SK-N-SH (cell line): ENCODE measurements around the gene MAPK8IP3. TPM values are rescaled to one million over a fixed set of nuclear protein-coding genes. Genes with fewer than 3 reads are reported as not detected.

Experiments used
- CTCF ChIA-PET: fragments of 300-600, 350-600 bp; formaldehyde crosslinking; extraction: SDS; loops from one replicate; lab custom pipeline; 2021; lab: Yijun Ruan, JAX
- POLR2A ChIA-PET: fragments of 350-600 bp; sonication (Branson Sonifier 250); formaldehyde crosslinking; extraction: SDS; loops from one replicate; lab custom pipeline; 2020; ENCODE audit warnings: antibody characterized with exemption, inconsistent platforms; lab: Yijun Ruan, JAX
- DNase-seq: peaks from one replicate; pipeline ENCODE4 v3.0.0; 2012
- H2AFZ ChIP-seq: fragments of 200-600 bp; sonication (generic); 2 replicates; pipeline ENCODE4 v1.8.1; 2016; ENCODE audit warnings: antibody characterized with exemption, mild to moderate bottlenecking, low read depth
- H3F3A ChIP-seq: fragments of 200-600 bp; sonication (generic); replicated peaks from 2 replicates; pipeline ENCODE3; 2016; ENCODE audit warnings: antibody characterized with exemption, mild to moderate bottlenecking; ENCODE audit not compliant: insufficient read depth
- H3K27ac ChIP-seq, 2 experiments: fragments of 200-500 bp in 1 of 2; fragments of 200-600 bp in 1 of 2; sonication (Bioruptor generic) in 1 of 2; sonication (generic), shearing (Covaris generic) in 1 of 2; 2 replicates each; pipeline versions ENCODE4 v1.5.1 to v1.6.1; 2014 to 2016; ENCODE audit warnings: low read depth in 2 of 2, inconsistent platforms in 1 of 2, low read length in 1 of 2, mild to moderate bottlenecking in 1 of 2, mixed read lengths in 1 of 2
- H3K27me3 ChIP-seq: fragments of 200-600 bp; sonication (generic), shearing (Covaris generic); 2 replicates; pipeline ENCODE4 v1.6.1; 2016; ENCODE audit warnings: mixed run types; ENCODE audit not compliant: insufficient read depth
- H3K36me3 ChIP-seq, 2 experiments: fragments of 200-500 bp in 1 of 2; fragments of 200-600 bp in 1 of 2; sonication (Bioruptor generic) in 1 of 2; sonication (generic) in 1 of 2; replicated peaks in 1 of 2; 2 replicates each; pipeline versions ENCODE3 to v1.5.1; 2014 to 2016; ENCODE audit warnings: low read length in 1 of 2, mild to moderate bottlenecking in 1 of 2; ENCODE audit not compliant: insufficient read depth in 2 of 2, control insufficient read depth in 1 of 2
- H3K4me1 ChIP-seq, 2 experiments: fragments of 200-500 bp in 1 of 2; fragments of 200-600 bp in 1 of 2; sonication (Bioruptor generic) in 1 of 2; sonication (generic), shearing (Covaris generic) in 1 of 2; 2 replicates each; pipeline versions ENCODE4 v1.5.1 to v1.6.1; 2014 to 2016; ENCODE audit warnings: low read depth in 1 of 2, low read length in 1 of 2, mixed run types in 1 of 2; ENCODE audit not compliant: insufficient read depth in 2 of 2, control insufficient read depth in 1 of 2
- H3K4me2 ChIP-seq: fragments of 200-600 bp; sonication (generic), shearing (Covaris generic); 2 replicates; pipeline ENCODE4 v1.6.1; 2017; ENCODE audit warnings: mixed run types
- H3K4me3 ChIP-seq, 2 experiments: fragments of 200-500 bp in 1 of 2; fragments of 200-600 bp in 1 of 2; sonication (Bioruptor generic) in 1 of 2; sonication (generic), shearing (Covaris generic) in 1 of 2; 2 replicates each; pipeline versions ENCODE4 v1.5.1 to v1.8.1; 2014 to 2016; ENCODE audit warnings: low read depth in 2 of 2, inconsistent platforms in 1 of 2, low read length in 1 of 2, mild to moderate bottlenecking in 1 of 2, mixed read lengths in 1 of 2, moderate library complexity in 1 of 2
- H3K79me2 ChIP-seq: fragments of 200-600 bp; sonication (generic); 2 replicates; pipeline ENCODE4 v1.8.1; 2017; ENCODE audit warnings: mild to moderate bottlenecking; ENCODE audit not compliant: insufficient read depth
- H3K9ac ChIP-seq: fragments of 200-600 bp; sonication (generic); 2 replicates; pipeline ENCODE4 v1.6.1; 2017; ENCODE audit warnings: mixed run types
- H3K9me2 ChIP-seq: fragments of 200-600 bp; sonication (generic); 2 replicates; pipeline ENCODE4 v1.6.1; 2017; ENCODE audit warnings: mixed run types
- H3K9me3 ChIP-seq: fragments of 200-600 bp; sonication (generic); 2 replicates; pipeline ENCODE4 v1.6.1; 2017; ENCODE audit warnings: mixed run types, mild to moderate bottlenecking, moderate library complexity
- H4K20me1 ChIP-seq: fragments of 200-600 bp; sonication (generic); 2 replicates; pipeline ENCODE4 v1.6.1; 2017; ENCODE audit warnings: mild to moderate bottlenecking, mixed run types; ENCODE audit not compliant: insufficient read depth
- ELF1 ChIP-seq: IDR thresholded peaks from 2 replicates; pipeline ENCODE4 v1.4.0; 2012
- EP300 ChIP-seq, 2 experiments: IDR thresholded peaks; 2 replicates each; pipeline versions ENCODE4 v1.4.0 to v1.6.1; 2012; ENCODE audit warnings: borderline replicate concordance in 1 of 2, low read depth in 1 of 2, low read length in 1 of 2
- EZH2phosphoT487 ChIP-seq: fragments of 200-600 bp; sonication (generic); IDR thresholded peaks from 2 replicates; pipeline ENCODE4 v1.6.1; 2017; ENCODE audit warnings: low read depth, mixed run types, mild to moderate bottlenecking, antibody characterized with exemption, moderate library complexity, borderline replicate concordance
- FOXJ3 ChIP-seq: sonication (generic); formaldehyde crosslinking; IDR thresholded peaks from 2 replicates; pipeline ENCODE4 v1.5.1; 2020; ENCODE audit warnings: mild to moderate bottlenecking, missing genetic modification reagents
- FOXM1 ChIP-seq: IDR thresholded peaks from 2 replicates; pipeline ENCODE4 v1.4.0; 2012; ENCODE audit warnings: low read depth, mild to moderate bottlenecking
- GABPA ChIP-seq: IDR thresholded peaks from 2 replicates; pipeline ENCODE4 v1.4.0; 2012; ENCODE audit warnings: low read depth, mild to moderate bottlenecking
- GATA2 ChIP-seq: sonication (generic); formaldehyde crosslinking; IDR thresholded peaks from 2 replicates; pipeline ENCODE4 v1.5.0; 2020; ENCODE audit warnings: mild to moderate bottlenecking, missing genetic modification reagents
- MXI1 ChIP-seq: IDR thresholded peaks from 2 replicates; pipeline ENCODE4 v1.6.1; 2012; ENCODE audit warnings: mild to moderate bottlenecking, low read depth, low read length, improper control_type of control experiment
- NRF1 ChIP-seq: IDR thresholded peaks from 2 replicates; pipeline ENCODE4 v1.6.1; 2012; ENCODE audit warnings: low read depth, mild to moderate bottlenecking, low read length
- POLR2AphosphoS5 ChIP-seq: IDR thresholded peaks from 2 replicates; pipeline ENCODE4 v1.6.1; 2012; ENCODE audit warnings: low read depth, low read length
- RCOR1 ChIP-seq: fragments of 150-350 bp; IDR thresholded peaks from 2 replicates; pipeline ENCODE4 v1.6.1; 2017; ENCODE audit warnings: antibody characterized with exemption, low read length
- RFX5 ChIP-seq: IDR thresholded peaks from 2 replicates; pipeline ENCODE4 v1.6.1; 2012; ENCODE audit warnings: mild to moderate bottlenecking, improper control_type of control experiment, low read length
- RXRA ChIP-seq: IDR thresholded peaks from 2 replicates; pipeline ENCODE4 v1.4.0; 2012; ENCODE audit warnings: low read depth, mild to moderate bottlenecking, borderline replicate concordance
- SIN3A ChIP-seq: IDR thresholded peaks from 2 replicates; pipeline ENCODE4 v1.6.1; 2012; ENCODE audit warnings: low read depth, mild to moderate bottlenecking, low read length, moderate library complexity, borderline replicate concordance
- SMC3 ChIP-seq: IDR thresholded peaks from 2 replicates; pipeline ENCODE4 v1.6.1; 2012; ENCODE audit warnings: low read depth, low read length, improper control_type of control experiment
- TAF1 ChIP-seq: IDR thresholded peaks from 2 replicates; pipeline ENCODE4 v1.6.1; 2012; ENCODE audit warnings: low read depth, mild to moderate bottlenecking, low read length, moderate library complexity, borderline replicate concordance
- WGBS: methylation state at CpG from one replicate; pipeline ENCODE4 v1.1.6; 2017; ENCODE audit warnings: low lambda C conversion rate; 5-methylcytosine and 5-hydroxymethylcytosine counted together
- polyA plus RNA-seq, 3 experiments: library from polyadenylated mRNA; depleted of rRNA; stranded (reverse); fragments of >200 nt; gene quantifications; 2 replicates each; pipeline ENCODE4 v1.2.3, GENCODE V29; 2012
- TF ChIP-seq, protein P1 (sequence below): fragments of 150-350 bp; IDR thresholded peaks from 2 replicates; pipeline ENCODE4 v1.6.1; 2016; ENCODE audit warnings: mild to moderate bottlenecking, low read depth, low read length
- TF ChIP-seq, protein P2 (sequence below): fragments of 200-600 bp; sonication (generic); IDR thresholded peaks from 2 replicates; pipeline ENCODE4 v1.6.1; 2017; ENCODE audit warnings: antibody characterized with exemption, mild to moderate bottlenecking, moderate library complexity
- TF ChIP-seq, protein P3 (sequence below): IDR thresholded peaks from 2 replicates; pipeline ENCODE4 v1.4.0; 2012; ENCODE audit warnings: low read depth, borderline replicate concordance
- TF ChIP-seq, protein P4 (sequence below): IDR thresholded peaks from 2 replicates; pipeline ENCODE4 v1.4.0; 2012; ENCODE audit warnings: low read depth

The MAPK8IP3 gene
- polyA plus RNA-seq, 1 of the 3 experiments (the other 2 are of a cell fraction) = 57.3 TPM

DNA sequence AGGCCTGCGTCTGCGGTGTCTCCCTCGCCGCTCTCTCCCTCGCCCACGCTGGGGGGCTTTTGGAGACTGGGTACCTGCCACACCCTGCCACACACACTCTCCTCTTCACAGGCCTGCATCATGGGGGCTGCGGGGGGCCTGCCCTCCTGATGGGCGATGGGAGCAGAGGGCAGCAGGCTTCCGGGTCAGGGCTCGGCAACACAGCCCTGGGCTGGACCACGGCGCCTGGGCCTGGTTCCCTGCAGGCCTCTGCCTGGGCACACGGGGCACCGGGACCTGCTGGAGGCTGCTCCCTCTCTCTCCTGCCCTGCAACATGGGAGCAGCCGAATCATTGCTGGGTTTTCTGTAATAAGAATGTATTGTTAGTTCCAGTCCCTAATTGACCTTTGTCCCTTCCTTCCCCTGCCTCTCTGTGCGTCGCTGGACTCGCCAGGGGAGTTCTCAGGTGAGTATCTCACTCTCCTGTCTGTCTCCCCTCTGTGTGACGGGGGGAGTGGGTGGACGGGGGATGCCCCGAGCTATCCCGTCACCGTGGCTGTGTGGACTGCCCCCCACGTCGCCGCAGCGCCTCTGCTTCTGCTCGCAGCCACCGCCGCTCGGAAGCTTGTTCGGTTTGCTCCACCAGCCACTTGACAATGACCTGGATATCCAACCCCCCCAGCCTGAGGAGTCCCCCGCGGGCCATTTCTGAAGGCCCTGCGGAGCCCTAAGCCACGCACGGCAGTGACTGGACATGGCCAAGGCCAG is 51.9 kb downstream of the MAPK8IP3 start:
- TF ChIP-seq RFX5 = no peak
- Histone ChIP-seq H3K79me2 (no peaks in the 10 kb centered on the region; the same call in 1 of the 2 replicates), H3K4me1 (no peaks in the 10 kb centered on the region), H3K4me2 (no peak overlapping the region), H3K27me3 (no peaks in the 10 kb centered on the region), H3K9me2 (no peaks in the 10 kb centered on the region), H3K9me3 (no peaks in the 10 kb centered on the region), H3K27ac (no peak overlapping the region), H4K20me1 (no peaks in the 10 kb centered on the region), H3K9ac (no peak overlapping the region), H3K36me3 (peaks cover 0 to 37% of the 10 kb centered on the region in 2 experiments), H2AFZ (no peak overlapping the region), H3K4me3 (no peak overlapping the region), H3F3A (no peaks in the 10 kb centered on the region)
- ChIA-PET POLR2A (no interaction called here), CTCF (interaction anchor here (1.0 kb wide), 1 partner anchor 15 kb away, joined by 3 read pairs; the partner anchor contains the start of genes EME2 and MRPS34)
- DNase-seq = no peak
- 96% methylated on average over 25 of the region's 37 CpGs for WGBS

DNA sequence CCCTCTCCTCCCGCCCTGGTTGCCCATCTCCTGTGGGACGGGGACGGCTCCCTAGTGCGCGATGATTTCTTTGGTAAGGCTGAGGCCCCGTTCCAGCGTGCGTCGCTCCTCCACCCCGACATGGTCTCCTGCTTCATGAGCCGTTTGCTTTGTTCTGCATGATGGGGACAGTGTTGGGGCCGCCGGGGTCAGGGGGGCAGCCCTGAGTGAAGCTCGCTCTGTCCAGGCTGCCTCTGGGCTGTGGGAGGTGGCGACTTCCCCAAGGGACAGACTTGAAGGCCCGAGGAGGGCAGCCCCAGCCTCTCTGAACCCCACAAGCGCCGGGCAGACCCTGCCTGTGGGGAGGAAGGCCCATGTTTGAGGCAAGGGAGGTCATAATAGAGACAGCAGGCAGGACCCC is 52.9 kb downstream of the MAPK8IP3 start:
- H3K4me1 ChIP-seq = no peaks in the 10 kb centered on the region
- no peaks in the 10 kb centered on the region for H3K9me2 ChIP-seq
- WGBS = 92% methylated on average over 16 of the region's 18 CpGs
- no peak for TF ChIP-seq SMC3
- TF ChIP-seq MXI1 = no peak
- no peak for TF ChIP-seq TAF1
- no peak for TF ChIP-seq FOXJ3 (CRISPR knock-in tag)
- no peak for TF ChIP-seq EP300 (IDR thresholded peaks at IDR 0.05; ENCODE audit: borderline replicate concordance in 1 of 2, low read depth in 1 of 2, low read length in 1 of 2)
- no peak for TF ChIP-seq SIN3A
- no peak for TF ChIP-seq GATA2 (CRISPR knock-in tag)
- no peak for TF ChIP-seq GABPA
- TF ChIP-seq ELF1 = no peak
- no peak for TF ChIP-seq RFX5
- no peak for TF ChIP-seq FOXM1
- TF ChIP-seq NRF1 = no peak
- TF ChIP-seq, protein P1, sequence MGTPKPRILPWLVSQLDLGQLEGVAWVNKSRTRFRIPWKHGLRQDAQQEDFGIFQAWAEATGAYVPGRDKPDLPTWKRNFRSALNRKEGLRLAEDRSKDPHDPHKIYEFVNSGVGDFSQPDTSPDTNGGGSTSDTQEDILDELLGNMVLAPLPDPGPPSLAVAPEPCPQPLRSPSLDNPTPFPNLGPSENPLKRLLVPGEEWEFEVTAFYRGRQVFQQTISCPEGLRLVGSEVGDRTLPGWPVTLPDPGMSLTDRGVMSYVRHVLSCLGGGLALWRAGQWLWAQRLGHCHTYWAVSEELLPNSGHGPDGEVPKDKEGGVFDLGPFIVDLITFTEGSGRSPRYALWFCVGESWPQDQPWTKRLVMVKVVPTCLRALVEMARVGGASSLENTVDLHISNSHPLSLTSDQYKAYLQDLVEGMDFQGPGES = no peak
- no peak for TF ChIP-seq RXRA
- TF ChIP-seq, protein P2, sequence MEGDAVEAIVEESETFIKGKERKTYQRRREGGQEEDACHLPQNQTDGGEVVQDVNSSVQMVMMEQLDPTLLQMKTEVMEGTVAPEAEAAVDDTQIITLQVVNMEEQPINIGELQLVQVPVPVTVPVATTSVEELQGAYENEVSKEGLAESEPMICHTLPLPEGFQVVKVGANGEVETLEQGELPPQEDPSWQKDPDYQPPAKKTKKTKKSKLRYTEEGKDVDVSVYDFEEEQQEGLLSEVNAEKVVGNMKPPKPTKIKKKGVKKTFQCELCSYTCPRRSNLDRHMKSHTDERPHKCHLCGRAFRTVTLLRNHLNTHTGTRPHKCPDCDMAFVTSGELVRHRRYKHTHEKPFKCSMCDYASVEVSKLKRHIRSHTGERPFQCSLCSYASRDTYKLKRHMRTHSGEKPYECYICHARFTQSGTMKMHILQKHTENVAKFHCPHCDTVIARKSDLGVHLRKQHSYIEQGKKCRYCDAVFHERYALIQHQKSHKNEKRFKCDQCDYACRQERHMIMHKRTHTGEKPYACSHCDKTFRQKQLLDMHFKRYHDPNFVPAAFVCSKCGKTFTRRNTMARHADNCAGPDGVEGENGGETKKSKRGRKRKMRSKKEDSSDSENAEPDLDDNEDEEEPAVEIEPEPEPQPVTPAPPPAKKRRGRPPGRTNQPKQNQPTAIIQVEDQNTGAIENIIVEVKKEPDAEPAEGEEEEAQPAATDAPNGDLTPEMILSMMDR = no peak
- TF ChIP-seq EZH2phosphoT487 = no peak
- TF ChIP-seq POLR2AphosphoS5 = no peak
- TF ChIP-seq, protein P3, sequence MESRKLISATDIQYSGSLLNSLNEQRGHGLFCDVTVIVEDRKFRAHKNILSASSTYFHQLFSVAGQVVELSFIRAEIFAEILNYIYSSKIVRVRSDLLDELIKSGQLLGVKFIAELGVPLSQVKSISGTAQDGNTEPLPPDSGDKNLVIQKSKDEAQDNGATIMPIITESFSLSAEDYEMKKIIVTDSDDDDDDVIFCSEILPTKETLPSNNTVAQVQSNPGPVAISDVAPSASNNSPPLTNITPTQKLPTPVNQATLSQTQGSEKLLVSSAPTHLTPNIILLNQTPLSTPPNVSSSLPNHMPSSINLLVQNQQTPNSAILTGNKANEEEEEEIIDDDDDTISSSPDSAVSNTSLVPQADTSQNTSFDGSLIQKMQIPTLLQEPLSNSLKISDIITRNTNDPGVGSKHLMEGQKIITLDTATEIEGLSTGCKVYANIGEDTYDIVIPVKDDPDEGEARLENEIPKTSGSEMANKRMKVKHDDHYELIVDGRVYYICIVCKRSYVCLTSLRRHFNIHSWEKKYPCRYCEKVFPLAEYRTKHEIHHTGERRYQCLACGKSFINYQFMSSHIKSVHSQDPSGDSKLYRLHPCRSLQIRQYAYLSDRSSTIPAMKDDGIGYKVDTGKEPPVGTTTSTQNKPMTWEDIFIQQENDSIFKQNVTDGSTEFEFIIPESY = no peak
- no peak for TF ChIP-seq RCOR1
- TF ChIP-seq, protein P4, sequence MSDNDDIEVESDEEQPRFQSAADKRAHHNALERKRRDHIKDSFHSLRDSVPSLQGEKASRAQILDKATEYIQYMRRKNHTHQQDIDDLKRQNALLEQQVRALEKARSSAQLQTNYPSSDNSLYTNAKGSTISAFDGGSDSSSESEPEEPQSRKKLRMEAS = no peak
- H4K20me1 ChIP-seq = no peaks in the 10 kb centered on the region
- H3K4me2 ChIP-seq = no peak overlapping the region
- H3K4me3 ChIP-seq = no peak overlapping the region
- POLR2A ChIA-PET = no interaction called here
- no peaks in the 10 kb centered on the region for H3K9me3 ChIP-seq
- H2AFZ ChIP-seq = no peak overlapping the region
- no peak overlapping the region for H3K9ac ChIP-seq
- no peak overlapping the region for H3K27ac ChIP-seq
- H3K79me2 ChIP-seq = no peaks in the 10 kb centered on the region; the same call in 1 of the 2 replicates
- H3F3A ChIP-seq = no peaks in the 10 kb centered on the region
- CTCF ChIA-PET = no interaction called here
- no peak for DNase-seq
- H3K36me3 ChIP-seq = peaks cover 0 to 41% of the 10 kb centered on the region in 2 experiments
- H3K27me3 ChIP-seq = no peaks in the 10 kb centered on the region
